AG09309 (cell line): Measurements from ENCODE around the gene CTBS.
"Not testable (repeated sequence)": the region's sequence is repeated elsewhere in the genome, so short reads cannot be mapped to it uniquely, and the experiment has no call there.

ENCODE experiments used
- DNase-seq: peaks from one replicate; pipeline ENCODE4 v3.0.0-alpha.2; 2010; ENCODE audit warnings: low read depth
- H3K4me3 ChIP-seq: 2 replicates; pipeline ENCODE4 v1.5.1; 2011; ENCODE audit warnings: mild to moderate bottlenecking, low read depth, low read length, moderate library complexity; ENCODE audit not compliant: control insufficient read depth
- TF ChIP-seq, protein P1 (sequence below): IDR thresholded peaks from 2 replicates; pipeline ENCODE4 v1.5.1; 2011; ENCODE audit warnings: mild to moderate bottlenecking, low read depth, low read length, inconsistent platforms; ENCODE audit not compliant: insufficient read depth, control insufficient read depth; ENCODE audit errors: missing control alignments

Gene CTBS

DNA sequence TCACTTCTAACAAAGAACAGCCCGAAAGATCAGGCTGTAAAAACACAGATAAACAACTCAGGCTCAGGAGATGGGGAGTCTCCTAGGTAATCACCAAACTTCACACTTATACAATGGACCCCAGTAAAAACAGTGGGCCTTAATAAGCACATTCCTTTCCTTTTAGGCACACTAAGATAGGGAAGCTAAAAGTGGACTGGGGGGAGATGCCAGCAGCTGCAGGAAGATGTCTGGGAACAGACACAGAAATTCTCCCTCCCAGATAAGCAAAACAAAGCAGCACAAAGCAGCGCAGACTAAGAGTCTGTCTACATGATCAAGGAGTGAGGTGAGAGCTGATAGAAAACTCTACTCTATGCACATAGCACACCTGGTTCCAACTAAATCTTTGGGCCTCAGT is 29.0 kb upstream of the CTBS start:
- peak overlapping the region; percentile 44 for H3K4me3 ChIP-seq
- TF ChIP-seq, protein P1, sequence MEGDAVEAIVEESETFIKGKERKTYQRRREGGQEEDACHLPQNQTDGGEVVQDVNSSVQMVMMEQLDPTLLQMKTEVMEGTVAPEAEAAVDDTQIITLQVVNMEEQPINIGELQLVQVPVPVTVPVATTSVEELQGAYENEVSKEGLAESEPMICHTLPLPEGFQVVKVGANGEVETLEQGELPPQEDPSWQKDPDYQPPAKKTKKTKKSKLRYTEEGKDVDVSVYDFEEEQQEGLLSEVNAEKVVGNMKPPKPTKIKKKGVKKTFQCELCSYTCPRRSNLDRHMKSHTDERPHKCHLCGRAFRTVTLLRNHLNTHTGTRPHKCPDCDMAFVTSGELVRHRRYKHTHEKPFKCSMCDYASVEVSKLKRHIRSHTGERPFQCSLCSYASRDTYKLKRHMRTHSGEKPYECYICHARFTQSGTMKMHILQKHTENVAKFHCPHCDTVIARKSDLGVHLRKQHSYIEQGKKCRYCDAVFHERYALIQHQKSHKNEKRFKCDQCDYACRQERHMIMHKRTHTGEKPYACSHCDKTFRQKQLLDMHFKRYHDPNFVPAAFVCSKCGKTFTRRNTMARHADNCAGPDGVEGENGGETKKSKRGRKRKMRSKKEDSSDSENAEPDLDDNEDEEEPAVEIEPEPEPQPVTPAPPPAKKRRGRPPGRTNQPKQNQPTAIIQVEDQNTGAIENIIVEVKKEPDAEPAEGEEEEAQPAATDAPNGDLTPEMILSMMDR = no peak
- DNase-seq = no peak

DNA sequence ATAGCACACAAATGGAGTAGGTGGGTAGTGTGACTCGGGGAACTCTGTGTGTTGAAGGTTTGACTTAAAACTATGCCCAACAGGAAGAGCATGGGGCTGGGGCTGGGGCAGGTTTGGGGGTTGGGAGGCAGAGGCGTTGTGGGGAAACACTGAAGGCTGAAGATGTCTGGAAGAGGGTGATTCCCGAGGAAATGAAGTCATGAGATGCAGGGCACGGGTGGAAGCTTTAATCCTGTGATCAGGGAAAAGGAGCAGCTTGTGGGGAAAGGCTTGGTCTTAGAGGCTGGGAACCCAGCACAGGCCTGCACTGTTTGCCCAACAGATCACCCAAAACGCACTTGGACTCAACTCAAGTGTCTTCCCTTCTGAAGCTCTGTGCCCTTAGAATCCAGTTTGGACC is 26.6 kb upstream of the CTBS start:
- no peak for DNase-seq
- TF ChIP-seq, protein P1 = no peak
- H3K4me3 ChIP-seq = no peak overlapping the region

DNA sequence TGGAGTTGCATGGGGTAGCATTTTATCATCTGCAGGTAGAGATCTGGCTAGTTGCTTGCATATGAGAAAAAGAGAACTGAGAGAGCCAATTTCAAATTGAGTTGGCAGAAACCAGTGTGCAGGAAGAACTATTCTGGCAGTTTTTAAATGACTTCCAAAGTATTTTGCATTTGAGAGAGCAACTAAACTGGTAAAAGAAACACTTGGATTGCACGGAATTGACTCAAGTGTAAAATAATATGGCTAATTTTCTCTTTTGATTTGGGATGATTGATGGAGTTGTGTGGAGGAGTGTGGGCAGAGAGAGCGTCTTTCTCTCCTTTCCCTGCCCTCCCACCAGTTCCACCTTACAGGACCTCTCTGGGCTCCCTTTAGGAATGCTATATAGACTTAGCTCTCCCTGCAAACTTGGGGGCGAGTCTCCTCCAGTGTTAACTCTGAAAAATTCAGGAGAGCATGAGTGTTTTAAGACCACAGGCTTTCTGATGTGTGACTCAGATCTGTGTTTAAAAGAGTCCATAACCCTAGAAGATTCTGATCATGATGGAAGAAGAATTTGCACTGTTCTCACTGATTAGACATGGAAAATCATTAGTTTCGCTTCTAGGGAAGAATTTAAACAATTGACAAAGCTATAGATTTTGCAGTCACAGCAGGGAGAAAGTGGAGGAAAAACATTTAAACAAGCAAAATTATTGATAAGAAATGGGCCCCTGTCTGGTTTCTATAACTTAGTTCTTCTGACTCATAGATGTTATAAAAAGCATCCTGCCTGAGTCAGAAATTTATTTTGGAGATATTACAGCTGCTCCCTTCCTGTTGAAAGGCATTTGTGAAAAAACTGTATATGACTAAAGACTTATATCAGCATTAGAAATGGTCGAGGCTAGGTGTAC is 24.9 kb upstream of the CTBS start:
- TF ChIP-seq, protein P1 = no peak
- peak overlapping the region; percentile 16 for H3K4me3 ChIP-seq
- DNase-seq = peak; percentile 40

DNA sequence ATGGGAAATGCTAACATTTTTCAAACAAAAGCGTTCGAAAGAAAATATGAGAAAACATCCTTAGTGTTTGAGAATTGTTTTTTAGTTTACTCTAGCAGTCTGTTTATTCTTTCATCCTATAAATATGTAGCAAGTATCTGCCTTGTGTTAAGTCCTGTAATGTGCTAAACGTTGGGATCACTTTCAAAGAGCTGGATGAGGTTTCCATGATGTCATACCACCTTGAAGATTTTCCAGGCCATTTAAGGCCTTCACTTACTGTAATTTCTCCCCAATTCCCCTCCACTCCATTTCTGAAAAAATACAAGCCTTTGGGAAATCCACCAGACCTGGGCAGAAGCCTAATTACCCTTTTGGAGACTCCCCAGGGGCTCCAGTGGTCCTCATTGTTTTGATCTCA is 24.2 kb upstream of the CTBS start:
- DNase-seq = no peak
- no peak overlapping the region for H3K4me3 ChIP-seq
- TF ChIP-seq, protein P1 = no peak

DNA sequence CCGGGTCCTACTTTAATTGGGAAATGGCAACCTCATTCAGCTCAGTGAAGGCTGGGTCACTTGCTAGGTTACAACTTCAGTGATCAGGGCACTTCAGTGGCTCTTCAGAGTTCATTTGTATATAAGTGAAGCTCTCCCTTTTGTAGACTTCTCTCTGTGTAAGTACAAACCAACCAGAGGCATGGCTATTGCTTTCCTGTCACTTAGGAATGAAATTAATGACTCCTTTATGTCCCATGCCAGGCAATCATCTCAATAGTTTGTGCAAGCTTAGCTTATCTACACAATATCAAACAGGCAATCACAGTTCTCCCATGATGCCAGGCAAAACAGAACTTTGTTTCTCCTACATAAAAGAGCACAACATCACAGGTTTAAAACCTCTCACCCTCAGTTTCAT is 22.8 kb upstream of the CTBS start:
- TF ChIP-seq, protein P1 = no peak
- DNase-seq = no peak

DNA sequence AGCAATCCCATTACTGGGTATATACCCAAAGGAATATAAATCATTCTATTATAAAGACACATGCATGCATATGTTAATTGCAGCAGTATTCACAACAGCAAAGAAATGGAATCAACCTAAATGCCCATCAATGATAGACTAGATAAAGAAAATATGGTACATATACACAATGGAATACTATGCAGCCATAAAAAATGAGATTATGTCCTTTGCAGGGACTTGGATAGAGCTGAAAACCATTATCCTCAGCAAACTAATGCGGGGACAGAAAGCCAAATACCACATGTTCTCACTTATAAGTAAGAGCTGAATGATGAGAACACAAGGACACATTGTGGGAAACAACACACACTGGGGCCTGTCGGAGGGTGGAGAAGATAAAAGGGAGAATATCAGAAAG is 20.7 kb upstream of the CTBS start:
- not testable (repeated sequence) for DNase-seq, H3K4me3 ChIP-seq

More for the DNA sequence above, 22.8 kb upstream of the CTBS start:
- H3K4me3 ChIP-seq = no peak overlapping the region

DNA sequence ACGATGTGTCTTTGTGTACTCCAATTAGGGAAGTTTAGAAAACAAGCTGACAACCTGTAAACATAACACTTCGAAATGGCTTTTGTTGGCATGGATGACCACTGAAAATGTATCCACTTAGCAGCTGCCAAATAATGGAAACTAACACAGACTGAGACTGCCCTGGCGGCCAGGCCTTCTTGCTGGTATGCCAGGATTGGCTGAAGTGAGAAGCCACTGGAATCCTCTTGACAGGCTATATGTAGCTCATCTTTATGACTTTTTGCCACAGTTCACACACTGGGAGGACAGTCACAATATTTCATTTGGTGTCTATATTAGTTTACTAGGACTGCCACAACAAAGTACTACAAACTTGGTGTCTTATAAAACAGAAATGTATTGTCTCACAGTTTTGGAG is 12.9 kb upstream of the CTBS start:
- no peak overlapping the region for H3K4me3 ChIP-seq
- no peak for DNase-seq
- TF ChIP-seq, protein P1 = no peak
